Measurements from ENCODE around the gene FMN1. TPM values are rescaled to one million over a fixed set of nuclear protein-coding genes. Genes with fewer than 3 reads are reported as not detected.

FMN1 gene
- total and polyA plus RNA-seq, 2 of the 8 experiments (the other 6 are each of a cell fraction or from before 2014, with no cell fraction given), result 0.27 to 3.7 TPM

- no peaks in the 10 kb centered on the region for H3K79me2 ChIP-seq (ENCODE audit: control insufficient read depth in 1 of 2, insufficient read depth in 2 of 2, low read length in 2 of 2)
- no peaks in the 10 kb centered on the region for H3K79me1 ChIP-seq (ENCODE audit: low read depth, low read length)
- DNase-seq (ENCODE audit: low read depth in 1 of 2, low spot score in 2 of 2), result no peak
- no peak overlapping the region for H3K9ac ChIP-seq (replicated peaks in 1 of 4; ENCODE audit: extremely low read depth in 1 of 4, low read depth in 3 of 4, low read length in 3 of 4)
- no peak overlapping the region for H3K23ac ChIP-seq (ENCODE audit: insufficient read length)
- no peak overlapping the region for H3K56ac ChIP-seq (replicated peaks; ENCODE audit: insufficient read length, low read depth, low read length)
- no peak overlapping the region for H2AK5ac ChIP-seq (ENCODE audit: low read depth, low read length)
- H3K4me3 ChIP-seq (ENCODE audit: extremely low read depth in 1 of 4, insufficient read depth in 2 of 4, low read depth in 3 of 4, low read length in 4 of 4), result no peak overlapping the region
- no peak overlapping the region for H3K14ac ChIP-seq (ENCODE audit: insufficient read length)
- no peaks in the 10 kb centered on the region for H4K20me1 ChIP-seq (replicated peaks in 1 of 2; ENCODE audit: control insufficient read depth in 1 of 2, insufficient read depth in 2 of 2, low read length in 2 of 2)
- H4K5ac ChIP-seq (ENCODE audit: insufficient read length, low read depth, low read length), result no peak overlapping the region
- 65% methylated on average over 2 of the region's 2 CpGs; no CpG with 5 or more reads in 1 of the 2 experiments for WGBS, 2 experiments (ENCODE audit: extremely low coverage in 1 of 2, insufficient coverage in 1 of 2, insufficient read length in 1 of 2, insufficient replicate concordance in 2 of 2, low coverage in 1 of 2, low lambda C conversion rate in 2 of 2, missing lambda C conversion rate in 1 of 2)
- H2BK20ac ChIP-seq (ENCODE audit: low read length), result no peak overlapping the region
- H3K36me3 ChIP-seq (ENCODE audit: control insufficient read depth in 2 of 4, insufficient read depth in 4 of 4, low read length in 3 of 4), result no peaks in the 10 kb centered on the region
- H3K23me2 ChIP-seq (ENCODE audit: low read depth, low read length), result no peaks in the 10 kb centered on the region
- H3K4ac ChIP-seq (replicated peaks; ENCODE audit: insufficient read length, low read depth, low read length), result no peak overlapping the region
- H3K4me1 ChIP-seq (replicated peaks in 1 of 4; ENCODE audit: control insufficient read depth in 3 of 4, insufficient read depth in 4 of 4, low read length in 3 of 4), result peaks cover 0 to 6% (median 4%) of the 10 kb centered on the region in 4 experiments
- CTCF ChIA-PET (ENCODE audit: partially characterized antibody), result interaction anchor here (0.6 to 1.2 kb wide), 3 partner anchors 13 to 182 kb away, joined by 3 to 4 read pairs (median 3); no protein-coding TSS in a partner anchor
- TF ChIP-seq EGR1 (IDR thresholded peaks at IDR 0.05; ENCODE audit: borderline replicate concordance, low read depth, low read length) (no peak), E2F6 (IDR thresholded peaks at IDR 0.05) (no peak)
- H2AFZ ChIP-seq (ENCODE audit: low read length), result no peak overlapping the region
- no peak overlapping the region for H4K8ac ChIP-seq (ENCODE audit: extremely low read depth, insufficient read depth, low read length)
- no peak overlapping the region for H2BK5ac ChIP-seq (ENCODE audit: low read depth, low read length)
- FAIRE-seq, result no peak
- no peaks in the 10 kb centered on the region for H3K27me3 ChIP-seq (replicated peaks in 1 of 4; ENCODE audit: control insufficient read depth in 3 of 4, extremely low read depth in 1 of 4, insufficient read depth in 3 of 4, low read length in 3 of 4)
- no peaks in the 10 kb centered on the region for H3K9me3 ChIP-seq (ENCODE audit: insufficient read depth in 2 of 2, low read depth in 1 of 2, low read length in 1 of 2)
- POLR2A ChIA-PET (ENCODE audit: partially characterized antibody), result no interaction called here
- H3K4me2 ChIP-seq (ENCODE audit: insufficient read depth in 1 of 2, low read depth in 2 of 2, low read length in 2 of 2), result no peak overlapping the region
- peak overlapping the region; percentile 56 for H4K91ac ChIP-seq (replicated peaks; ENCODE audit: insufficient read length, low read length)
- H3K27ac ChIP-seq (ENCODE audit: low read depth, low read length), result no peak overlapping the region
- no peak overlapping the region for H2BK120ac ChIP-seq (replicated peaks; ENCODE audit: low read depth, low read length)
- H3K18ac ChIP-seq (ENCODE audit: extremely low read depth, low read length), result no peak overlapping the region
- H2BK15ac ChIP-seq (ENCODE audit: low read length), result no peak overlapping the region
- no peak overlapping the region for H2BK12ac ChIP-seq (ENCODE audit: low read depth, low read length)
Measured at GRCh38 chr15:33026614-33027013, 167.9 kb downstream of the FMN1 start.
